IMR-90 (cell line): ENCODE results near the gene FDPS. TPM values are rescaled to one million over a fixed set of nuclear protein-coding genes. Genes with fewer than 3 reads are reported as not detected.

Experiments used
- CEBPB ChIP-seq: IDR thresholded peaks from 2 replicates; pipeline ENCODE4 v1.6.1; 2012; ENCODE audit warnings: low read depth, low read length, improper control_type of control experiment
- MXI1 ChIP-seq: IDR thresholded peaks from 2 replicates; pipeline ENCODE4 v1.6.1; 2012; ENCODE audit warnings: low read depth, mild to moderate bottlenecking, low read length, moderate library complexity, borderline replicate concordance
- NFE2L2 ChIP-seq: fragments of 150-350 bp; IDR thresholded peaks from 2 replicates; pipeline ENCODE4 v1.6.1; 2016; ENCODE audit warnings: low read depth, mild to moderate bottlenecking, low read length
- POLR2A ChIP-seq: IDR thresholded peaks from 2 replicates; pipeline ENCODE4 v1.6.1; 2012; ENCODE audit warnings: mild to moderate bottlenecking, low read depth, low read length
- polyA plus RNA-seq, 3 experiments: library from polyadenylated mRNA; depleted of rRNA; stranded (reverse); fragments of >200 nt; gene quantifications; 2 replicates each; pipeline ENCODE4 v1.2.3, GENCODE V29; 2012; ENCODE audit warnings: low replicate concordance in 1 of 3
- total RNA-seq: library from RNA; depleted of rRNA; stranded (reverse); fragments of >200 nt; gene quantifications from 2 replicates; pipeline ENCODE4 v1.2.3, GENCODE V29; 2012

FDPS gene
- total and polyA plus RNA-seq, 2 of the 4 experiments (the other 2 are of a cell fraction), result 183 to 191 TPM

DNA sequence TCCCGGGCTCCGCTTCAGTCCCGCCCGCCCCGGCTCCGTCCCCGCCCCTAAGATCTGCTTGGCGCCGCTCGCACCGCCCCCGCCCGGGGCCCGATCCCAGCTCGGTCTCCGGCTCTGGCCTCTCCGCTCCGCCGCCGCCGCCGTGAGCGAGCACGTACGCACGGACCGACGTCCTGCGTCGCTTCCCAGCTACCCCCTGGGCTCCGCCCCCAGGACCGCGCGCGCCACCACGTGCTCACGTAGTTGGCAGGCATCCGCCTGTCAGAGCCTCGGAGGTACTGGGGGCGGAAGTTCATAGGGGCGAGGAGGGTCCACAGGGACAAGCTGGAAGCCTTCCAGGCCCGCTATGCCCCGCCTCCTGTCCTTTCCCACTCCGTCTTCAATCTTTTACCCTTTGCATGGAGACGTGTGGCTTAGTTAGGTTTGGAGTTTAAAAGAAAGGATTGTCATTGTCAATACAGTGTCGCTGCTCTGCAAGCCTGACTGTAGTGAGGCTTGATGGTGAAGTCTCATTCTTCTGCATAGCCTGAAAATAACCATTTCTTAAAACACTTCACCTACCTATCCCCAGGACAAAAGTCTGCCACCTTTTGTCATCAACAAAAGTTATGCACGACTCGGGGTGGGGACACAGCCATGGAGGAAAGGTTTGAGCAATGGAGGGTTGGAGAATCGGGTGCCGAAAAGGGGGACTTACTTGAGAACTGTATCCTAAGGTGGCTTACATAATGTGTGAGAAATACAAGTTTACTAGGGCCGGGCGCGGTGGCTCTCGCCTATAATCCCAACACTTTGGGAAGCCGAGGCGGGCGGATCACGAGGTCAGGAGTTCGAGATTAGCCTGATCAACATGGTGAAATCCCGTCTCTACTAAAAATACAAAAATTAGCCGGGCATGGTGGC is 35.1 kb upstream of the FDPS start, which contains the start of gene CLK2 (continued):
- TF ChIP-seq MXI1 (peak; percentile 96), CEBPB (no peak), NFE2L2 (no peak), POLR2A (0 out of 2 replicates have a peak, but pooled peaks have one; percentile 47)
